GM18861 (cell line): Measurements from ENCODE around the gene TM9SF1.

Source experiments
- ATAC-seq: cut with Tn5 transposase; IDR thresholded peaks from one replicate; pipeline ENCODE4 v1.9.1; 2021; ENCODE audit not compliant: unreplicated experiment

The TM9SF1 gene

GRCh38 chr14:24179294-24179960, 15.8 kb downstream of the TM9SF1 start:
- no peak for ATAC-seq

- ATAC-seq = no peak
Observed at GRCh38 chr14:24178399-24179178, 16.7 kb downstream of the TM9SF1 start.

- no peak for ATAC-seq
Observed at GRCh38 chr14:24177891-24178290, 17.4 kb downstream of the TM9SF1 start.

GRCh38 chr14:24177041-24177825, 18.0 kb downstream of the TM9SF1 start:
- ATAC-seq = no peak

- ATAC-seq = no peak
Observed at GRCh38 chr14:24176599-24176998, 18.6 kb downstream of the TM9SF1 start.

GRCh38 chr14:24172871-24173281, 22.4 kb downstream of the TM9SF1 start:
- ATAC-seq = no peak

GRCh38 chr14:24172261-24172860, 22.9 kb downstream of the TM9SF1 start:
- no peak for ATAC-seq

- ATAC-seq = peak; percentile 74
Observed at GRCh38 chr14:24171422-24172260, 23.6 kb downstream of the TM9SF1 start, which contains the start of gene REC8. Gene REC8, plus strand, starts transcription at chr14:24172080. Its CDS starts 473 bp downstream, at chr14:24172553.

- no peak for ATAC-seq
Observed at GRCh38 chr14:24167469-24168114, 27.6 kb downstream of the TM9SF1 start.

GRCh38 chr14:24165785-24166184, 29.5 kb downstream of the TM9SF1 start:
- ATAC-seq = no peak

GRCh38 chr14:24164518-24164991, 30.7 kb downstream of the TM9SF1 start:
- ATAC-seq = no peak

GRCh38 chr14:24162093-24162492, 33.1 kb downstream of the TM9SF1 start:
- no peak for ATAC-seq

GRCh38 chr14:24160850-24161804, 34.1 kb downstream of the TM9SF1 start, which contains the start of gene IRF9:
Gene IRF9, plus strand, starts transcription at chr14:24161265. Its CDS starts 880 bp downstream, at chr14:24162145.
- peak; percentile 72 for ATAC-seq

- ATAC-seq = no peak
Observed at GRCh38 chr14:24160499-24160849, 34.8 kb downstream of the TM9SF1 start.

GRCh38 chr14:24159777-24160498, 35.3 kb downstream of the TM9SF1 start:
- no peak for ATAC-seq

- no peak for ATAC-seq
Observed at GRCh38 chr14:24157331-24157730, 37.9 kb downstream of the TM9SF1 start.

- no peak for ATAC-seq
Observed at GRCh38 chr14:24156840-24157239, 38.4 kb downstream of the TM9SF1 start.

- ATAC-seq = no peak
Observed at GRCh38 chr14:24155100-24155499, 40.1 kb downstream of the TM9SF1 start.
